HUDEP-2 (cell line): Measurements from ENCODE around the gene HMGCS1.
"Not testable (repeated sequence)": the region's sequence is repeated elsewhere in the genome, so short reads cannot be mapped to it uniquely, and the experiment has no call there.

Experiments
- DNase-seq, 76 experiments: peaks; one replicate each; lab custom pipeline; 2025; ENCODE audit not compliant: unreplicated experiment in 76 of 76; lab: John Stamatoyannopoulos, UW

HMGCS1 gene

DNA sequence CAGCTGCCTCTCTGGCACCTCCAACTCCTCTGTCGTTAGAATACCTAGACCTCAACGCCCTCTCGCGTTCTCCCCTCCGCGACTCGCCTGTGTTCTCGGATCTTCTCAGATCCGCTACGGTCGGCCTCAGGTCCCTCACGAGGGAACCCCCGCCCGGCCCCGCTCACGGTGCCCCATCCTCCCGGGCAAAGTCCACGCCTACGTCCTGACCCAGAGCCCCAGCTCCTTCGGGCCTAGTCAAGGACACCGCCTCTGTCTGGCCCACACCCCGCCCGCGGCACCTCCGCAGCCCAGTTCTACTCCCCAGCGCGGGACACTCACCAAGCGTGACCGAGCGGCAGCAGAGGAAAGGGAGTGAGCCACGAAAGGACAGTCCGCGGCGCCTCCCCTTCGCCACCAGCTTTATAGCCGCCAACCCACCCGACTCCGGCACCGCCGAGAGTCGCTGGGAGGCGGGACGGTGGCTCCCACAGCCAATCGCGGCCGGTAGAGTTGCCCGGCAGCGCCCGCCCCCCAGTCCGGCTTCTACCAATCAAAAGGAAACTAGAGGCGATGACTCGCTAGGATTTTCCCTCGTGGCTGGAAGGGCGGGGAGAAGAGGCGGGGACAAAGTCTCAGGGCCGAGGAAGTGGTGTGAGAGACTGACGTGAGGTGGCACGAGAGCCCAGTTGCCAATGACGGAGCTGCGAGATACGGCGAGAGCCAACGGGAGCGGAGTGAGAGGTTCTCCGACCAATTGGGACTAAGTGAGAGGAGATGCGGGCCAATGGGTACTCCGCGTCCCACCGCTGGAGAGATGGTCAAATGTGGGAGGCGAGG, at the start of gene HMGCS1:
Gene HMGCS1 (minus strand): TSS at position 378 of the 819 bp plus-strand sequence. CDS start 14,447 bp downstream, outside the sequence.
- DNase-seq: peak; percentile 71 to 99 (median 98)

DNA sequence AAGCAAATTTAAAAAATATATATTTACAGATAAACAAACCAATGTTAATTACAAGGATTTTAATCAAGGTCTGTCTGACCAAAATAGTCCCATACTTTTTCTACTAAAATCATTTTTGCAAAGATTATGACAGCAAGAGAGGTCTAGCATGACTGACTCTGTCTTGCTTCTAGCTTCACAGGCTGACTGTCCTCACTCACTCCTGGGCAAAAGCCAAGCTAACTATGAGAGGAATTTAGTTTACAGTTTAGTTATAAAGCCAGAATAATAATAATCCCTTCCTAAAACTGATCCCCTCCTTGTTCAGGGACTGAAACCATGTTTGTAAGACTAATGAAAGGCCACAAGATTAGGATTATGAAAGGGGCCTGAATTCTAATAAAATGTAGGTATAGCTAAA, 45.5 kb upstream of the HMGCS1 start:
- no peak for DNase-seq

DNA sequence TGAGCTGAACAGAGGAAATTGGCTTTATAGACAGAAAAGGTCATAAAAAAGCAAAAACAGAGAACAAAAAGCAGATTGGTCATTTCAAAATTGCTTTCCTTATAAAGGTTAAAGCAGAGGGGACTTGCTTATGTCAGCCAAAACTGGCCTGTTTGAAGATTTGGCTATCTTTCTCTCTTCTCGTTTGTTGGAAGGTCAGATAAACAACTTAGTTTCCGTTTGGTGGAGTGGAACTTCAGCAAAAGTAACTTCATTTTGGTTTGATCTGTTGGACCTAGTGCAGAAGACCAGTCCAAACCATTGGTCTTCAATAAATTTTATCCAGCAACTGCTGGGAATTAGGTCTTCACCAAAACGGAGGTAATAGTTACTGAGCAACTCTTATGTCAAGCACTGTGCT, 45.1 kb upstream of the HMGCS1 start:
- no peak for DNase-seq

DNA sequence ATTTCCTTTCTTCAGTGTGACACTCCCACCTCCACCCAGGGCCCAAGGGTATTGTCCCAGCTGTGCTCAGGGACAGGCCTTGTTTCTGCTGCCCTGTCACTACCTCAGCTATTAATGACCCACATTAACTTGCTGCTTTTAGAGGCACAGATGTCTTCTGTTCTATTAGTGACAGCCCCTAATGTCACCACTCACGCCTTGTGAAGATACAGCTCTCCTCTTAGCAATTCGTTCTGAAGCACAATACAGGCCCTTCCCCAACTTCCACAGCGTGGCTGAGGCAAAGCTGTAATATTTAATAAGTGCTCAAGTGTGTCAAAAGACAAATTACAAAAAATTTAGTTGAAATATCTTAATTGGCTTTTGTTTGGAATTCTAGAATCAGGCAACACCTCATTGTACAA, 44.7 kb upstream of the HMGCS1 start:
- DNase-seq: peak in 1 of 76 experiments; percentile 8

DNA sequence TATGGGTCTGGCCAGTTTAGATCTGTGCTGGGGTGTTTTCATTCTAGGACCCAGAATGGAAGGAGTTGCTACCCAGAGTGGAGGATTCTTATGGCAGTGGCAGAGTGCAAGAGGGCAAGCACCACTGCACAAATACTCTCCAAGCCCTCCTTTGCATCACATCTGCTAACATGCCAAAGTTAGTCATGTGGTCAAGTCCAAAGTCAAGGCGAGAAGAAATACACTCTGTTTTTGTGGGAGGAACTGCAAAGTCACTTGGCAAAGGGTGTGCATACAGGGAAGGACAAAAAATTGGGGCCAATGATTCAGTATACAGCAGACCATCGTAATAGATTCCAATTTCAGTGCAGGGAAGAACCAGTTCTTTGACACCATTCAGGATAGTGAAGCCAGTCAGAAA, 43.9 kb upstream of the HMGCS1 start:
- peak in 1 of 76 experiments; percentile 11 for DNase-seq

DNA sequence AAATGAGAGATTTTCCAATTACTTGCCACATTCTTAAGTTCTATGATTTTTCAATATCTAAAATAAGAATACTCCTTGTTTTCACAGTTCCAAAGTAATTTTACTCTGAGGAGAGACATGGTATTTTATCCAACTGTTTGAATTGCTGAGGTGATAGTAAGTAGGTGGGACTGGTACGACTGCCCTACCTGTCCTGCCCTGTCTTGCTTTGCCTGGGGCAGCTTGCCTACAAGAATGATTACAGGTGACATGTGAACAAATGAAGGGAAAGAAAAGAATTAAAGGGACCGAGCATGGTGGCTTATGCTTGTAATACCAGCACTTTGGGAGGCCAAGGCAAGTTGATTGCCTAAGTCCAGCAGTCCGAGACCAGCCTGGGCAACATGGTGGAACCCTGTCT, 41.6 kb upstream of the HMGCS1 start:
- DNase-seq: no peak

DNA sequence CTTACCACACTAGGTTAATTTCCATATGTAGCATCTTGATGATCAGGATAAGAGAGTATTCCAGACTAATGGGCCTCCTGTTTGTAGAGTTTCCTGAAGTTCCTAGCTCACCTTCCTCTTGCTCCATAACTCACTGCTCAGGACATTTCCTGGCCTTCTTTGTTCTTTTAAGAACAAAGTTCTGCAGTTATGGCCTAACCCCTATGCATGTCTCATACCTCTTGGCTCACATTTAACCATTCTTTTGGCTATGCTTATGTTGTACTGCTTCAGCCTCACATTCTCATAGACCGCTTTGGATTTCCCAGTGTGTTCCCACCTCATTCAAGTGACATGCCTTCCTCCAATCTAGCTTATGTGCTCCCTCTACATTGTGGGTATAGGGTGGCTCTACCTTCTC, 40.5 kb upstream of the HMGCS1 start:
- DNase-seq: no peak

DNA sequence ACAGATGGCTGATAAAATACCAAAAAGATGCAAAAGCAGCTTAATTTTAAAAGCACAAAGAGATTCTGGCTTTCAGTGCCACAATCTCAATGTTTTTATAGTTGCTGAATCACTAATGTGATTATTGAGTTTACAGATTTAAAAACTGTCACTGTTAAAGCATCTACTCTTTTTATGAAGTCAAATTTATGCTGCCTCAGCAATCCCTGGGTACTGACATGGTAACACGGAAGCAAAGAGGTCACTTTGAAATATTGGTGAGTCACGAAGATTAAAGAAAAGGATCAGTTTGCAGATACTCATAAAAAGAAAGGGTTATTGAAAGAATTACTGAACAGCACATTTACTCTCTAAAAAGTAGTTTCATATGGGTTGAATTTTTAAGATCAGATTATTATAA, 39.7 kb upstream of the HMGCS1 start:
- peak in 1 of 76 experiments; percentile 6 for DNase-seq

DNA sequence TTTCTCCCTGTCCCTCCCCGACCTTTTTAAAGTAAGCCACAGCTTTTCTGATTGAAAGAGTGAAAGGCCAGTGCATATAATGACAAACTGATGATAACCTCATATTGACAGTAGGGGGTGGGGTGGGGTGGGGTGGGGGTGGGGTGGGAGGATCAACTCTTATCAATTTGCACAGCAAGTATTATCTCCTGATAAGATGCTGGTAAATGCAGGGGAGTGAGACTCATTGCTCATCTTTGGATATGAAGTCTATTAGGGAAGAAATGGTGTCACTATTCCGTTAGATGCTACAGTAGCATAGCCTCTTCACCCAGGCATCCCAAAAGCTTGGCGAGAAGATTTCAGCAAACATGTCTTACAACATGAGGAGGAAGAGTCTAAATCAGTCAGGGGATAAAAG, 38.9 kb upstream of the HMGCS1 start:
- DNase-seq: peak in 48 of 76 experiments; percentile 2 to 77 (median 38)

DNA sequence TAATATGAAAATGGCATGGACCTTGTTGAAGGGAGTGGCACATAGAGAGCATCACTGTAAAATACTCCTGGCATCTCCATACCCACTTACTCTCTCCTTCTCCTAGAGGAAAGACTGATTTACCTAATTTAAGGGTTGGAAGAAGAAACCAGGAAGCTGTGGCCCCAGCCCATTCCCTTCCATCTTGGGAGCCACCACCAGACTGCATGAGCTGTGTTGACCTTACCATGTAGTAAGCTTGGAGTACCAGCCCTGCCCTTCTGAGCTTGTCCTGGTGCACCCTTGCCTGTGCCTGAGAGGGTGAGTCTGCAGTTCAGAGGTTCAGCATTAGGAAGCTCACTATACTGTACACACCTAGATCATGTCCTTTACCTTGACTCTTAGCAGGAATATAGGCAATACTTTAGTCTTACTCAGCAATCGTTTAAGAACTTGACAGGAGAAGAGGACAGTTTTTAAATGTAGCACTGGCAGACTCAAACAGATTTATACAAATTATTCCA, 35.7 kb upstream of the HMGCS1 start:
- no peak for DNase-seq

DNA sequence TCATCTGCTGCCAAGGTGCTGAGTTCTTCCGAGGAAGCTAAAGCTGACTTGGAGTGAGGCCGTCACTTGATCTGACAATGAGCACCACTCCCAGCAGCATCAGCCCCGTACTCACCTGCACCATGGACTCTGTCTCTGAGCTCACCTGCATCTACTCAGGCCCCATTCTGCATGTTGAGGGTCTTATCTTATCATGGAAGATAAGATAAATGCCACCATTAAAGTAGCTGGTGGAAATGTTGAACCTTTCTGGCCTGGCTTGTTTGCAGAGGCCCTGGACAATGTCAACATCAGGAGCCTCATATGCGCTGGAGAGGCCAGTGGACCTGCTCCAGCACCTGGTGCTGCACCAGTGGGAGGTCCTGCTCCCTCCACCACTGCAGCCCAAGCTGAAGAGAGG, 35.0 kb upstream of the HMGCS1 start:
- DNase-seq: no peak

DNA sequence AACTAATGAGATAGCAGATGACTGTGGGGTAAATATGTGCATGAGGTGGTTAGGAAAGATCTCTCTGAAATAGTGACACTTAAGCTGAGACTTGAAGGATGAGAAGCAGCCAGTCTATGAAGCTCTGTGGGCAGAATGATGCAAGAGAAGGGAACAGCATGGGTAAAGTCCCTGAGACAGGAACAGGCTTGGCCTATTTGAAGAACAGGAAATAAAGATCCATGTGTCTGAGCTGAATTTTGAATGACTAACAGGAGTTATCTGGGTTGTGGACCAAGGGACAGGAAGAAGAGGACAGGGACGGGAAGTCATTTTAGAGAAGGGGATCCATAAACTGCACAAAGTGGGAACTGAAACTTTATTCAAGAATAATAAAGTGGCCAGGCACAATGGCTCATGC, 25.6 kb upstream of the HMGCS1 start:
- no peak for DNase-seq

DNA sequence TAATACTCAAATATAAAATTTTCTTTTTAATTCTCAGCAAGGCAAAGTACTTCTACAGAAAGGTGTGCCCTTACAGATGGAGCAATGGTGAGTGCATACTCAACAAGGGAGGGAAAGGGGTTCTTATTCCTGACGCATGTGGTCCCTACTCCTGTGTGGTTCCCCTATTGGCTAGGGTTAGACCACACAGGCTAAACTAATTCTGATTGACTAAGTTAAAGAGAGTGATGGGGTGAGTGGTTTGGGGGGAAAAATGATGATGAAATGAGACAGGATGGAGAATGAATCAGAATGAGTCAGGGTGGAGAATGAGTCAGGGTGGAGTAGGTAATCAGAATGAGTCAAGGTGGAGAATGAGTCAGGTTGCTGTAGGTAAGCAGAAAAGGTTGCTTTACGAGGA, 22.9 kb upstream of the HMGCS1 start:
- no peak for DNase-seq

DNA sequence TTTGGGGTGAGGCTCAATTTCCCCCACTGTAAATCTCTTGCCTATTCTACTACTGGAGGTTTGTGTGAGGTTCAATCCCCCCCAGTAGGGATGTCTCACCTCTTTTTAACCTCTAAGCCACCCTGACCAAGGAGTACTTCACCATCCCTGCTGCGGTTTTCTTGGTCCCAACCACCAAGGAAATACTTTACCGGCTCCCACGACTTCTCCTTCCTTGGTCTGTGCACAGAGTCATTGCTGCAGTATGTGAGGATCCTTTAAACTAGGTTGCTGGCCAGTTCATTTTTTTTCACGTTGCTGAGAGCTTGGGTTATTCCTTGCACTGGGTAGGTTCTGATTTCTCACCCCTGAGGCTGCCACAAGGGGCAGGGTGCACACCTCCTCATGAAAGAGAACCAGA, 22.5 kb upstream of the HMGCS1 start:
- no peak for DNase-seq

DNA sequence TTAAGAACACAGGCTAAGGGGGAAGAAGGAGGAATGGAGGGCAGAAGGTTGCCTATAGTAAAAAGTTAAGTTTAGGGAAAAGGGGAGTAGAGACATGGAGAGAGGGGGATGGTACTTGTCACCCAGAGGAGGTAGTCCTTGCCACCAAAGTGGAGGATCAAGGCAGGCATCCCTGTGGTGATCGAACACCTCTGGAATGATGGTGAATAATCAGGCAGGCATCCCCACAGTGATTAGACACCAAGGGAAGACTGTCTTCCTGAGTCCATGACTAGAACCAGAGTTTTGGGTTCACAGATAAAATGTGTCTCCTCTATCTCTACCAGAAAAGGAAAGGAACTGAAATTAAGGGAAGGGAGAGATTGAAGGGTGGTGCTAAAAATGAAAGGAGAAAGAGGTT, 19.2 kb upstream of the HMGCS1 start:
- no peak for DNase-seq

DNA sequence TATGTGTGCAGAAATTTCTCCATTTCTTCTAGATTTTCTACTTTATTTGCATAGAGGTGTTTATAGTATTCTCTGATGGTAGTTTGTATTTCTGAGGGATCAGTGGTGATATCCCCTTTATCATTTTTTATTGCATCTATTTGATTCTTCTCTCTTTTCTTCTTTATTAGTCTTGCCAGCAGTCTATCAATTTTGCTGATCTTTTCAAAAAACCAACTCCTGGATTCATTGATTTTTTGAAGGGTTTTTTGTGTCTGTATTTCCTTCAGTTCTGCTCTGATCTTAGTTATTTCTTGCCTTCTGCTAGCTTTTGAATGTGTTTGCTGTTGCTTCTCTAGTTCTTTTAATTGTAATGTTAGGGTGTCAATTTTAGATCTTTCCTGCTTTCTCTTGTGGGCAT, 12.4 kb upstream of the HMGCS1 start:
- not testable (repeated sequence) for DNase-seq

DNA sequence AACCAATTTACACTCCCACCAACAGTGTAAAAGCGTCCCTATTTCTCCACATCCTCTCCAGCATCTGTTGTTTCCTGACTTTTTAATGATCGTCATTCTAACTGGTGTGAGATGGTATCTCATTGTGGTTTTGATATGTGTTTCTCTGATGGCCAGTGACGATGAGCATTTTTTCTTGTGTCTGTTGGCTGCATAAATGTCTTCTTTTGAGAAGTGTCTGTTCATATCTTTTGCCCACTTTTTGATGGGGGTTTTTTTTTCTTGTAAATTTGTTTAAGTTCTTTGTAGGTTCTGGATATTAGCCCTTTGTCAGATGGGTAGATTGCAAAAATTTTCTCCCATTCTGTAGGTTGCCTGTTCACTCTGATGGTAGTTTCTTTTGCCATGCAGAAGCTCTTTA, 10.3 kb upstream of the HMGCS1 start:
- not testable (repeated sequence) for DNase-seq

DNA sequence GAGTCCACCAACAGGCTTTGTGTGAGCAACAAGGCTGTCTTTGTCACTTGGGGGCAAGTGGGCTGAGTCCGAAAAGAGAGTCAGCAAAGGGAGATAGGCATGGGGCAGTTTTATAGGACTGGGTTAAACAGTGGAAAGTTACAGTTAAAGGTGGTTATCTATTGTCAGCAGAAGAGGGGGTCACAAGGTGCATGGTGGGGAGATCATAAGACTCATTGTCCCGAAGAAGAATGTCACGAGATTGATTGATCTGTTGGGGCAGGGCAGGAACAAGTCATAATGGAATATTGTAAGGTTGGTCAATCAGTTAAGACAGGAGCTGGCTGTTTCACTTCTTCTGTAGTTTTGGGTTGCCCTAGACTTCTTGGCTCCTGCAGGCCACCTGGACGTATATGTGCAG, 7.6 kb upstream of the HMGCS1 start:
- peak in 68 of 76 experiments; percentile 13 to 90 (median 54) for DNase-seq

DNA sequence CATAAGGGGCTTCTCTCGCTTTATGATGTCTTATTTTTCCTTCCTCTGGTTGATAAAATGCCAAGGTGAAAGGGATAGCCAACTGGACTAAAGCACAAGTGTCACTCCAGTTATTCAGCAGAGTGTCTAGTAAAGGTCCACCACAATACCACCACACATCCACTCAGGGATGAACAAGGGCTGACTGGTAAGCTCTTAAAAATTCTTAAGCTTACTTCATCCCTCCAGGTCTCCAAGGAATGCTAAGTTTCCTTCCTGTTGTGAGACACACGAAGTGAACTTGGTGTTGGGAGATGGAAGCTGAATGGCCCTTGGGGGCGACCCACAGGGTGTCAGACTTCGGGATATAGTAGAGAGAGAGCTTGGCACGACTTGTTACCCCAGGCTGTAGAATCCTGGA, 3.2 kb upstream of the HMGCS1 start:
- no peak for DNase-seq

DNA sequence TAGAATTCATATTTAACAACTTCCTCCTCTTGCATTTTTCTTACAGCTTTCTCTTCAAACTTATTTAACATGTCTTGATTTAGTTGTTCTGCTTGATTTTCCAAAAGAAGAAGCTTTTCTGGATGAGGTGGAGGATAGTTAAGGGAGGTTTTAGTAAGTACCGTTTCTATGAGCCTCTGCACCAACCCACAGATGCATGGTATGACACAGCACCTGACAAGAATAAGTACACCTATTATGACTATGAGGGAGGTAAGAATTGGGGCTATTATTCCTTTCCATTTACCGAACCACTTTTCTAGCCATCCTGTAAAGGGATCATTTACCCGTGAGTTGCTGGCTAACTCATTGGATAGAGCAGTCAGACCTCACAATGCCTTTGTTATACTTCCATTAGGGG, 2.5 kb upstream of the HMGCS1 start:
- no peak for DNase-seq

DNA sequence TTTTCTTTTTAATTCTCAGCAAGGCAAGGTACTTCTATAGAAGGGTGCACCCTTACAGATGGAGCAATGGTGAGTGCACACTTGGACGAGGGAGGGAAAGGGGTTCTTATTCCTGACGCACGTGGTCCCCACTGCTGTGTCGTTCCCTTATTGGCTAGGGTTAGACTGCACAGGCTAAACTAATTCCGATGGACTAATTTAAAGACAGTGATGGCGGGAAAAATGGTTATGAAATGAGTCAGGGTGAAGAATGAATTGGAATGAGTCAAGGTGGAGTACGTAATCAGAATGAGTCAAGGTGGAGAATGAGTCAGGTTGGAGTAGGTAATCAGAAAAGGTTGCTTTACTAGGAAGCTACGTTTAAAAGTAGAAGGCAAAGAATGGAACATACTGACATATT, 2.1 kb upstream of the HMGCS1 start:
- no peak for DNase-seq

DNA sequence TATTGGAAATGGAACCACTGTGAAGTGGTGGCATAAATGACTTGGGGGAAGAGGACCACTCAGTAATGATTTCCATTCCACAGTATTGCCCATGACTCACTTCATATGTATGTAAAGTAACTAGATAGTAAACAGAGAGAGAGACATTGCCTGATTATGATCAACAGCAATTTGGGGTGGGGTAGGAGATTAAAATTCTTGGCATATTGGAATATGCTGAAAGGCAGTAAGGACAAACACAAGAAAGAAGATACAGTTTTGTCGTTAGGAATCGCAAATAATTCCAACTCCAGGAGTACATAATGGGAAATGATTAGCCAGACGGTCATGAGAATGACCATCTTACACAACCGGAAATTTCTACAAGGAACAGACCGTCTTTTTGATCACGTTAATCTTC, 1.5 kb upstream of the HMGCS1 start:
- DNase-seq: no peak
